Measurements from ENCODE around the gene SPATA18.
"Not testable (repeated sequence)": the region's sequence is repeated elsewhere in the genome, so short reads cannot be mapped to it uniquely, and the experiment has no call there.

Gene SPATA18

GRCh38 chr4:52052475-52052780 is 1.3 kb downstream of the SPATA18 start:
- DNase-seq = no peak

- DNase-seq = no peak
Measured at GRCh38 chr4:52054254-52054653, 3.1 kb downstream of the SPATA18 start.

- no peak for DNase-seq
Measured at GRCh38 chr4:52057196-52057595, 6.1 kb downstream of the SPATA18 start.

GRCh38 chr4:52058275-52058674 is 7.2 kb downstream of the SPATA18 start:
- DNase-seq = no peak

GRCh38 chr4:52059372-52059771 is 8.3 kb downstream of the SPATA18 start:
- no peak for DNase-seq

- DNase-seq = no peak
Measured at GRCh38 chr4:52069571-52069970, 18.5 kb downstream of the SPATA18 start.

- no peak for DNase-seq
Measured at GRCh38 chr4:52071791-52072546, 20.9 kb downstream of the SPATA18 start.

- no peak for DNase-seq
Measured at GRCh38 chr4:52076731-52077130, 25.6 kb downstream of the SPATA18 start.

GRCh38 chr4:52079659-52080058 is 28.6 kb downstream of the SPATA18 start:
- DNase-seq = no peak

- no peak for DNase-seq
Measured at GRCh38 chr4:52081216-52081615, 30.1 kb downstream of the SPATA18 start.

GRCh38 chr4:52086425-52086824 is 35.3 kb downstream of the SPATA18 start:
- not testable (repeated sequence) for DNase-seq

- no peak for DNase-seq
Measured at GRCh38 chr4:52091801-52092200, 40.7 kb downstream of the SPATA18 start.

- DNase-seq = no peak
Measured at GRCh38 chr4:52093466-52093865, 42.4 kb downstream of the SPATA18 start.

- DNase-seq = no peak
Measured at GRCh38 chr4:52094376-52095145, 43.5 kb downstream of the SPATA18 start.

GRCh38 chr4:52095374-52095773 is 44.3 kb downstream of the SPATA18 start:
- no peak for DNase-seq

- DNase-seq = no peak
Measured at GRCh38 chr4:52096048-52096447, 44.9 kb downstream of the SPATA18 start.

- DNase-seq = no peak
Measured at GRCh38 chr4:52098618-52099017, 47.5 kb downstream of the SPATA18 start.

GRCh38 chr4:52099860-52100461 is 48.9 kb downstream of the SPATA18 start:
- no peak for DNase-seq

GRCh38 chr4:52102587-52102986 is 51.5 kb downstream of the SPATA18 start:
- DNase-seq = no peak

- no peak for DNase-seq
Measured at GRCh38 chr4:52103319-52103718, 52.2 kb downstream of the SPATA18 start.

- DNase-seq = no peak
Measured at GRCh38 chr4:52105276-52105675, 54.2 kb downstream of the SPATA18 start.

GRCh38 chr4:52106191-52106590 is 55.1 kb downstream of the SPATA18 start:
- DNase-seq = no peak

- no peak for DNase-seq
Measured at GRCh38 chr4:52106660-52107059, 55.6 kb downstream of the SPATA18 start.

- DNase-seq = no peak
Measured at GRCh38 chr4:52107336-52107735, 56.2 kb downstream of the SPATA18 start.

Measured in activated T-cell treated with anti-CD3 and anti-CD28 coated beads for 4 hours (primary cell).